DMS114 treated with DMSO at 0.1 percent for 48 hours (cell line): ENCODE results near the gene CDKL5.

Source experiments
- DNase-seq: peaks from one replicate; lab custom pipeline; 2025; ENCODE audit not compliant: unreplicated experiment; lab: John Stamatoyannopoulos, UW

The CDKL5 gene

DNA sequence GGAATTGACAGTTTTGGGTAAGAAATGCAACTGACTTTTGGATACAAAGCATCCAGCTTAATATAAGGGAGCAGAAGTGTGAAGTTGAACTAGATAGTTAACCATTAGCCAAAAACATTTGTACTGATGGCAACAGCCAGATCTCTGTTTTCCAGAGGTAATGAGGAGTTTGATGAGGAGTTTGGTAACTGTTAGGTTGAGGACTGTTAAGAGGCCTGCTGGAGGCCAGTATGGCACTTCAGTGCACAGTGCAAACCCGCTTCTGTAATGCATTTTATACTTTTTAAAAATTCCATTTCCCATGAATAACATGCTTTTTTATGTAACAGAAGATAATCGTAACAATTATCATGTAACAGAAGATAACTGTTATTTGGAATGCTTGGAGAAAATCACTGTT is 30.0 kb downstream of the CDKL5 start:
- DNase-seq = no peak

DNA sequence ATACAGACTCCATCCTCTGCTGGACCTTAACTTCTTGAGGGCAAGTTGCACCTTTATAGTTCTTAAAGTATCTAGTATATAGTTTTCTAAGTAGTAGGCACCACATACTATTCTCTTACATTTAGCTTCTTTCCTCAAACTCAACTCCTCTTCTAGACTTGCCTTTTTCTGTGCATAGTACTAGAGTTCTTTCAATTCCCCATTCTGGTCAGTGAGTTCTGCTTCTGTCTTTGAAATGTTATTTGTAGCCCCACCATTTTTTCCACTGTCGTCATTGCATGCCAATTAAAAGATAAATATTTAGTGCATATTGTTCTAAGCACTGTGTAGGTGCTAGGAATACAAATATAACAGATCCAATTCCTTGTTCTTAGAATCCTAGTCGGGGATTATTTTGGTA is 31.6 kb downstream of the CDKL5 start:
- no peak for DNase-seq

DNA sequence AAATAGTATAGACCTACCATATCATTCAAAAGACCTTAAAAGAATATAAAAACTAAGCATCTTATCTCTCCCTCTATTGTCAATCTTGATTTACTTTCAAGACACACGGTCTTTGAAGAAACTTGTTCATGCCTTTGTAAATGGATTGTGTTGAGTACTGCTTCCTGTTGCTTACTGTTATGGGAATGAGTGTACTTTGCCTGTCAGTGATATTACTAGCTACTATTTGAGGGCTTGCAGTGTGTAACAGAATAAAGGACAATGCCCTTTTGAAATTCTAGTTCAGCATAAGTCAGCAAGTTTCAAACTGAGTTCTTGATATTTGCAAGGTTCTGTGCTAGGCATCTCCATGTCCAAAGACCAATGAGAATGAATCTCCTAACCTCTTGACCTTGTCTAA is 36.0 kb downstream of the CDKL5 start:
- no peak for DNase-seq

- DNase-seq = no peak
Observed at GRCh38 chrX:18464499-18464898, 39.1 kb downstream of the CDKL5 start.

- no peak for DNase-seq
Observed at GRCh38 chrX:18465051-18465450, 39.6 kb downstream of the CDKL5 start.

DNA sequence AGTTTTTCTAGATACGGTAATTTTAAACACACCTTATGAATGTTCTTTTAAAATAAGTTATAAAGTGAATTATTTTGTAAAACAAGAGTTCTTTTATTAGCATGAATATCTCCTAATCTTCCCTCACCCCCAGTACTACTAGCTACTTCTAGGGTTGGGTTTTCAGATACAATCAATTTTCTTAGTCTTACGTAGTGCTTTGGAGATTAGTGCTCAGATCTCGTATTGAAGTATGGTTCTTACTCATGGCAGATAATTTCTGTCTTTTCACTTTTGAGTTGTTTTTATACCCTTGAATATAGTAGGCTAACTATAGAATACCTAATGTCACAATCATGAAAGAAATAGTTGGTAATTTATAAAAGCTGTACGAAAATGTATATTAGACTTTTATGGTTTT is 43.2 kb downstream of the CDKL5 start:
- no peak for DNase-seq

DNA sequence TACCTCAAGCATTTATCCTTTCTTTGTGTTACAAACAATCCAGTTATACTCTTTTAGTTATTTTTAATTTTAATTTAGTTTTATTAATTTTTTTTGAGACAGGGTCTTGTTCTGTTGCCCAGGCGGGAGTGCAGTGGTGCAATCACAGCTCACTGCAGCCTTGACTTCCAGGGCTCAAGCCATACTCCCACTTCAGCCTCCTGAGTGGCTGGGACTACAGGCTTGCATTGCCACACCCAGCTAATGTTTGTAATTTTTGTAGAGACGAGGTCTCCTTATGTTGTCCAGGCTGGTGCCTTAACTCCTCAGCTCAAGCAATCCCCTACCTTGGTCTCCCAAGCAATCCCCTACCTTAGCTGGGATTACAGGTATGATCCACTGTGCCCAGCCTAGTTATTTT is 45.9 kb downstream of the CDKL5 start:
- no peak for DNase-seq

- no peak for DNase-seq
Observed at GRCh38 chrX:18490806-18491555, 65.6 kb downstream of the CDKL5 start.

DNA sequence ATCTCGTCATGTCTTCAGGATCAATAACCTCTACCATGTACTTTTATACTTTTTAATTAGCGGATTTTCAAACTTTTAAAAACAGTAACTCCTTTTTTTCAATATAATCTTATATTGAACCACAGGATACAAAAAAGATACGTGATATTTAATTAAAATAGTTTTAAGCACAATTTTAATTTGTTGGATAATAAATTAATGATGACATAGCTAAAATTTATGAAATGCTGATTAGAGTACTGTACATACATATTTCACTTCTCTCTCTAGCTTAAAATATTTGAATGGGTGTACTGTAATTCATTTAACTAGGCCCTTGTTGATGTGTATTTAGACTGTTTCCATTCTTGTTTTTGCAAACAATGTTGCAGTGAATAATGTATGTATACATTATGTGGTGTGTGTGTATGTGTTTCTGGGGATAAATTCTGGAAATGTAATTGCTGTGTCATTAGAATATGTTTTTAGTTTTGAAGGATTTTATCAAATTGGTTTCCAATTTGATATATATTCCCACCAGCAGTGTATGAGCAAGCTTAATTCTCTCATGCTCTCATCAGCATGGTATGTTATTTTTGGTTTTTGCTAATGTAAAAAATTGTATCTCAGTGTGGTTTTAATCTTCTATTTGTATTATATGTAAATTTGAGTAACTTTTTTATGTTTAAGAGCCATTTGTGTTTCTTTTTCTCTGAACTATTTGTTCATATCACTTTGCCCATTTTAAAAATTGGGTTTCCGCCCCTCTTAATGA is 66.4 kb downstream of the CDKL5 start:
- DNase-seq = no peak

DNA sequence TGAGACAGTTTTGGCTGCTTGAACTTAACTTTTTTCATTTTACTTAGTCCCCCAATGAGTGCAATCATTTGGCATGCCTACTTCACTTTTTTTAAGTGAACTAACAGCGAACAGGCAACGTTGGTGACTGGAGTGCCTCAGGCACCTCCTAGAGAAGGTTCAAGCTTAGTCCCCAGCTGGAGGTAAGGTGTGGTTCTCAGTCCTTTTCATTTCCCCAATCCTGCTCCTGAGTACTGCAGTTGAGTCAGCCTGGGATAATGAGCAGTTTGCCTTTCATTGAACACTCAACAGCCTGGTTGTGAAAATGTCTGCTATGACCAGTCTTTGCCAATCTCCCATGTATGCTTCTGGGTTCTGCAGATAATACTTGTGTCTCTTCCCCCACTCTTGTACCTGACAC is 109.5 kb downstream of the CDKL5 start:
- DNase-seq = no peak

- DNase-seq = no peak
Observed at GRCh38 chrX:18537068-18537467, 111.7 kb downstream of the CDKL5 start.

DNA sequence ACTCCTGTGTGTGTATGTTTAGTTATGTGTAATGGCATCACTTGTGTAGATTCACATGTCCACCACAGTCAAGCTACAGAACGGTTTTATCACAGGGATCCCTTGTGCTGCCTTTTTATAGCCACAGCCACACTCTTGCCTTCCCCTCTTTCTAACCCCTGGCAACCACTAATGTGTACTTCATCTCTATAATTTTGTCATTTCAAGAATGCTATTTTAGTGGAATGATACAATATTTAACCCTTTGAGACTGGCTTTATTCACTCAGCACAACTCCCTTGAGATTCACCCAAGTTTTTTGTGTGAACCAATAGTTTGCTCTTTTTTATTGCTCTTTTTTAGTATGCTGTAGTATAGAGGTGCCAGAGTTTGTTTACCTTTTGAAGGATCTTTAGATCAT is 112.1 kb downstream of the CDKL5 start:
- no peak for DNase-seq

DNA sequence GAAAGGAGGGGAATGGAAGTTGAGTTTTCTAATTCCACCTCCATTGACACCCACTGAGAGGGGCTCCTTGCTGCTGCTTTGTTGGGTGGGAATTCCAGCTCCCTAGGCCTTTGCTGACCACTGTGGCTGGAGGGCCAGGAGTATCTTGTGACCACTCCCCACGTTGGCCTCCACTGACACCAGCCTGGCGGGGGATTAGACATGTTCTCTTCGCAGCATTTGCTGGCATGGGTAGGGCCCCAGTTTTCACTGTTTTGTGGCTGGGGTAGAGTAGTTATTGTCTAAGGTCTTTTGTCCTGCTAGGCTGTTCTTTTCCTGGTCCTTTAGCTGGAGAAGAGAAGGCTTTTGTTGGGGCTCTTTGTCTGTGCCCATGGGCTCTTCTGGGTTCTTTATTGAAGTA is 116.7 kb downstream of the CDKL5 start:
- no peak for DNase-seq

GRCh38 chrX:18542905-18543304 is 117.5 kb downstream of the CDKL5 start:
- DNase-seq = no peak

DNA sequence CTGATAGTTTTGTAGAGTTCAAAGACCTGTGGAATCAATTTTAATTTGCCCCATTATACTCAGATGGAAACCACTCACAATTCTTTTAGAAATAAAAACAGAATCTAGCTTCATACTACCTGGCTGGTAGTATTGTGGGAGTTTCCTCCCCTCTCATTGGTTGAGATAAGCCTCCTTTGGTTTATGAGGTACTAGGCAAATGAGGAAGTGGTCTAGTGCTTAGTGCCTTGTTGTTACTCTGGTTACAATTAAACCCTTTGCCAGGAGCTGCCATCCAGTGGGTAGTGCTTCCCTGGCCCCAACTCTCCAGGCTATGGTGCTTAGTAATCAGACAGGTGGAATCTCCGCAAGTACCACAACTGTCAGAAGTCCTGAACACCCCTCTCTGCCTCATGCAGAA is 118.3 kb downstream of the CDKL5 start:
- no peak for DNase-seq

- no peak for DNase-seq
Observed at GRCh38 chrX:18545771-18546170, 120.4 kb downstream of the CDKL5 start.

GRCh38 chrX:18548996-18549395 is 123.6 kb downstream of the CDKL5 start:
- DNase-seq = no peak

DNA sequence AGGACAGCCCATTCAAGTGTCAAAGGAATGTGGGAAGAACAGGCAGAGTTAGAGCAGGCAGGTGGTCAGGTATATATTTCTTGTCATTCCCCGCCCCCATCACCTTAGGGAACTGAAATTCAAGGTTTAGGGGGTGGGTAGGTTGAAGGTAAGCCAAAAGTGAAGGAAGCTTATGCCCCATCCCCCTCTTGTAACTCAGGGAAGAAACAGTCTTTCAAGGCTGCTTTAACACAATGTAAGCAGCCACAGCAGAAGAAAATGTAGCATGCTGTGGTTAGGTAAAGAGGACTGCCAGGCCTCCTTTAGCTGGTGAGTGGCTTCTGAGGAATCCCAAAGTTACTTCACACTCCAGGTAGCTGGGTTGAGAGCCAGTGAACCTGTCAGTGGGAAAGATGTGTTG is 124.2 kb downstream of the CDKL5 start:
- DNase-seq = no peak

- DNase-seq = no peak
Observed at GRCh38 chrX:18557879-18558278, 132.5 kb downstream of the CDKL5 start.

- DNase-seq = no peak
Observed at GRCh38 chrX:18558799-18559198, 133.4 kb downstream of the CDKL5 start.

DNA sequence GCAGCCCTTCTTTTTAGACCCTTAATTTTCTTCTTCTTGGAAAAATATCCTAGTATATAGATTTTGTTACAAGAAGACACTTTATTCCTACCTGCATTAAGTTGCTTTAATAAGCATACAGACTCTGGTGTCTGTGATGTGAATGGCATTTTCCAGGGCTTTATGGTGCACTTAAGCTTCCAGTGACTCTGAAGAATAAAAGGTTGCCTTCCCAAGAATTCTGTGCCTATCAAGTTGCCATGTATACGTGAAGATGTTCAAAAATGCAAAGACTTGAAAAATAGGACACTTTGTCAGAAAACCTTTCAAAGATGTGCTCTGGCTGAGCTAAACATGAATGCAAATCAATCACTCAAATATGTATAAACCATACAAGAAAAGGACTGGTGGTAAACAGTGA is 135.6 kb downstream of the CDKL5 start:
- no peak for DNase-seq

DNA sequence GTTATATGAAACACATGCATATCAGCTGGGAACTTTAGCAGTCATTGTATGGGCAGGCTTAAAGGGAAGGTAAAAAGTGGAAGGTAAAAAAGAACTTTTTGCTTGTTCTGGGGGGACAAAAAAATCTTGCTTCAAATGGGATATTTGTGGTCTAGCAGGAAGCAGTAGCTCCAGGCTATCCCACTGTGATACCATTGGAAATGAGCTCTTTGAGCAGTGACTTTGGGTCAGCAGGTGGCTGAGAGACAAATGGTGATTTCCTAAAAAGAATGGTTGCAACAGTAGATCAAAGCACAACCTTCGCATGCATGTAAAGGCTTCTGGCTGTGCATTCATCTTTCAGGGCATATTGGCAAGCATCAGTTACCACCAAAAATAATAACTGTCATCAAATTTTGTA is 140.3 kb downstream of the CDKL5 start:
- no peak for DNase-seq

GRCh38 chrX:18566748-18567147 is 141.3 kb downstream of the CDKL5 start:
- DNase-seq = no peak
